Fibroblast of skin of right biceps (primary cell): ENCODE results near the gene ZNF691.
"Not testable (repeated sequence)": the region's sequence is repeated elsewhere in the genome, so short reads cannot be mapped to it uniquely, and the experiment has no call there.

ENCODE experiments used
- DNase-seq: peaks from one replicate; pipeline ENCODE4 v3.0.0-alpha.2; 2013

ZNF691 gene, protein sequence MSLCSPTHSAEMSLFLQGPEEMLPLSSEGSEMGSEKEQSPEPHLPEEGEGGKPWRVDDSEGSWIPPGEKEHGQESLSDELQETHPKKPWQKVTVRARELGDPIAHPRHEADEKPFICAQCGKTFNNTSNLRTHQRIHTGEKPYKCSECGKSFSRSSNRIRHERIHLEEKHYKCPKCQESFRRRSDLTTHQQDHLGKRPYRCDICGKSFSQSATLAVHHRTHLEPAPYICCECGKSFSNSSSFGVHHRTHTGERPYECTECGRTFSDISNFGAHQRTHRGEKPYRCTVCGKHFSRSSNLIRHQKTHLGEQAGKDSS

DNA sequence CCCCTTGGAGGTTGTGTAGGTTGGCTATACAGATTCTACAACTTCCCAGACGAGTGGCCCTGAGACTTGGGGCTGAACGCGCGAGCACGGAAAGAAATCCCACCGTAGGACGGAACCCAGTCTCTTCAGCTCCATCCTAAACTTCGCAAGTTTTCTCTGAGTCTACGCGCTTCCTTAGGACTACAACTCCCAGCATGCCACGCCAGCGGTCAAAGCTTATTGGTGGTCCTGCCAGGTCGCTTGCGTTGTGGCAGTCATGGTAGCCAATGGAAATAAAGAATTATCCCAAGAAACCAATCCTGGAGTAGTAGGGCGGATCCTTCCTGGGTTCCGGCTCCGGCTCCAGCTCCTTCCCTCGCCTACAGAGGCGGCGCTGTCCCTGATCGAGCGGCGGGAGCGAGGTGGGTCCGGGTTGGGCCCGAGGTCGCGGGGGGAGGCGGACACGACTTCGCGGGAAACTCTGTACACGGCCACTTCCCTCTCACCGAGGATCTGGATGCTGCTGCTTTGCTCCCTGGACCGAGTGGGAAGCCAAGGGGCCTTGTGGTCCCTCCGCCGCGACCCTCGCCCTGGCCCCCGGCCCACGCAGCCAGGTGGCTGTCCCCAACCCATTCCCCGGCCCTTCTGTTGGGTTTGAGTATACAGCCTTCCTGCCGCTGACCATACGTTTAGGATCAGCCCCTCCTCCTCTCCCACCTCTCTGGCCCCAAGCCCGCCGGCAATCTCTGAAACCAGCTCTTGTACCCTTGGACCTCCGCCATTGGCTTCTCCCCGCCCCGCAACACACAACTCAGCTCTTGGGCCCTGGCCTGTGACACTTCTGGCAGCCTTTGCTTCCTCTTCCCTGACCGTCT lies at the start of gene ZNF691:
TSS of gene ZNF691 (plus strand) at position 357 of the 854 bp plus-strand sequence. CDS start 3,046 bp downstream, outside the sequence.
- peak; percentile 97 for DNase-seq

DNA sequence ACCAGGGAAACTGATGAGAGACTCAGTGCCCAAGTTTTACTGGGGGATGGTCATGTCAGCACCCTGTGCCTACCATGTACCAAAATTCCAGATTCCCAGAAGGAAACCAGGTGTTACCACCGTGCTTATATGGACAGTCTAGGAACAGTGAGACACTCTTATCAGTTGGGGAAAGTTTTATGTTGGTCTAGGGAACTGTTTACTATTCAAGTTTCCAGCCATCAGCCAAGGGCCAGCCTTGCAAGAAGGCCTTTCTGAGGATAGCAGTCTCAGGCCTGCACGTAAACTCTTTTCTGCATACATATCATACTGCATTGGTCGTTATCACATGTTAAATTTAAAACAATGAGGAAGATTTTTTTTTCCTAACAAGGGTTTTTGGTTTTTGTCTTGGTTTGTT lies 49.0 kb upstream of the ZNF691 start:
- DNase-seq = no peak

DNA sequence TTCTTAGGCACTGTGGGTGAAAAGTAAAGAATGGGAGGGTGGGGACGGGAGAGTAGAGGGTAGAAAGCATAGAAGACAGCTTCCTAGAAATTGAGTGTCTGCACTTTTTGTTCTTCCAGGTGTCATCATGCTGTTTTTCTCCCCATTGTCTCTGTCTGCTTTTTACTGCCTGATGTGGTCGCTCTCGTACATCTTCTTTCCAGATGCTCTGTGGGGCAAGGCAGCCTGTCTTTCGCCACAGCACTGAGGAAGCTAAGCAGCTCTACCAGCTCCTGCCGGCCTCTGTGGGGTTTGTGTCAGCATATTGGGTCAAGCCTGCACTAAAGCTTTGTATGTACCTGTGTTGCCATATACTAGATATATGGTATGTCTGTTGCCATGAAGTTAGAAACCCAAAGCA lies 48.4 kb upstream of the ZNF691 start:
- DNase-seq = no peak

DNA sequence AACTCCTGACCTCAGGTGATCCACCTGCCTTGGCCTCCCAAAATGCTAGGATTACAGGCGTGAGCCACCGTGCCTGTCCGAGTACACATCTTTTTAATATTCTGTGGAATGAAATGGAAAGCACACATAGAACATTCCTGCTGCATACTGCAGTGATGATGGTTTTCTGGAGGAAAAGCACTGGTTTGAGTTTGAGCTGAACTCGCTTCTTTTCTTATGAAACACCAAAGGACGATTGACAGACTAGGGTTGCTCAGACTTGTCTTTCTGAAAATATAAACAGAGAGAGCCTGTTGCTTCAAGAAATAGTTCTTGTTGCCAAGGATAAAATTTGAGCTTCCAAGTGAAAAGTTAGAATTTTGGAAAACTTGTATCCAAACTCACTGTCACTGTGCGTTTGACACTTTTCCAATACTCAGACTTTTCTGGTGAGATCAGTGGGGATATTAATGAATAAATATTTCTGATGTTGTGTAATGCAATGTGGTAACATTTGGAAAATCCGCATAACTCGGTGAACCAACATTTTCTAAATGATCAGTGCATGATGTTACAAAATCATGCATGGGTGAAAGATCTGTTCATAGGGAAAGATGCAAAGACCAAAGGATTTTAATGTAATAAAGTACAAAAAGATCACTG lies 44.5 kb upstream of the ZNF691 start:
- peak; percentile 61 for DNase-seq

DNA sequence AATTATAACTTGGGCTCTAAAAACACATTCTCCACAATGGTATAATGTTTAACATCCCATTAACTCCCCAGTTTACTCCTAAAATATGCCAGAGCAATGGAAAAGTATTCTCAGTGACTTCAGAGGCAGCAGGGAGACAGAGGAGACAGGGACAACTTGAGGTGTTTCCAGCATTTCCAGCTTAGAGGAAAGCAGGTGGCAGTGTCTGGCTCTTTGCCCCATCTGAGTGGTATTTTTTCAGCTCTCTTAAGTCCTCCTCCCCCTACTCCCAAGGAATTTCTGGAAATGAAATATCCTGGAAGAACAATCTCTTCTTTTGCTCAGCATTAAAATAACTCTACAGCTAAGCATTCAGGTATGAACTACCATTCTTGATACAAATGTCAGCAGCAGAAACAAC lies 40.2 kb upstream of the ZNF691 start:
- no peak for DNase-seq

DNA sequence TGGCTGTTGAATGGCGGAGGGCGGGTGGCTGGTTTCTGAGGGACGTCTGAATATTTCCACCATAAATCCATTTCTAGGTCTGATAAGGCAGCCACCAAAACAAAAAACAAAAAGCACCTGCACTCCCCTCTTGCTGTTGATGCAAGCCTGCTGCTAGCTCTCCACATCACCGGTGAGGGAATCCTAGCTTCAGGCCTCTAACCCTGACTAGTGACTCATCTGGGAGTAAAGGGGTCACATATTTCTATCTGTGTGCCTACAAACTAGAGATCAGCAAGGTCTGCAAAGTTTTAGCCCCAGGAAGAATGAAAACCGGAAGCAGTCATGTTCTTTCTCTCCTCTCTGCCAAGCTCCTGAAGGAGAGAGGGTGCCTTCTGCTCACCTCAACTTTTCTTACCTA lies 39.8 kb upstream of the ZNF691 start:
- DNase-seq = no peak

DNA sequence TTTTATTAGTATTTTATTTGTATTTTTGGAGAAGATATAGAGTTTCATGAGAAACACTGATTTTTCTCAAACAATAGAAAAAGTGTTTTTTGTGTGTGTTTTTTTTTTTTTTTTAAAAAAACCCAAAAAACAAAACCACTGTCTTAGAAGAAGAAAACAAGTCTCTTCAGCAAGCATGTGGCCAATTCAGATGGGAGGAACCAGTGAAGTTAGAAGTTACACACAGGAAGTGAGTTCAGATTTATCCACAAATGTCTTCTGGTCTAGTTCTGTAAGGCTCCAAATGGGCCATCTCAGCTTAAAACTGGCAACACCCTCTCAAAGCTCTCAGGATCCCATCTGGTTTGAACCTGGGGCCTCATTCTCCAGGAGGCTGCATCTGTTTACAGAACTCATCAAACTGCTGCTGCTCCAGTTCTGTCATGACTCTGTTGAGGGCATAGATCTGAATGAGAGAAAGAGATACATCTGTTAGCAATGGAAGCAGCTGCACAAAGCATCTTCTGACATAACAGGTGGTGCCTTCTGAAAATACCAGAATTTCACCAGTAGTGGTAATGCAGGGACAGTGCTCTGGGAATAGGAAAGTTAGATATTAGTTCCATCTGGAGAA lies 39.3 kb upstream of the ZNF691 start:
- no peak for DNase-seq

DNA sequence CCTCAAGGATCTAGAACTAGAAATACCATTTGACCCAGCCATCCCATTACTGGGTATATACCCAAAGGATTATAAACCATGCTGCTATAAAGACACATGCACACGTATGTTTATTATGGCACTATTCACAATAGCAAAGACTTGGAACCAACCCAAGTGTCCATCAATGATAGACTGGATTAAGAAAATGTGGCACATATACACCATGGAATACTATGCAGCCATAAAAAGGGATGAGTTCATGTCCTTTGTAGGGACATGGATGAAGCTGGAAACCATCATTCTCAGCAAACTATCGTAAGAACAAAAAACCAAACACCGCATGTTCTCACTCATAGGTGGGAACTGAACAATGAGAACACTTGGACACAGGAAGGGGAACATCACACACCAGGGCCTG lies 31.6 kb upstream of the ZNF691 start:
- not testable (repeated sequence) for DNase-seq

DNA sequence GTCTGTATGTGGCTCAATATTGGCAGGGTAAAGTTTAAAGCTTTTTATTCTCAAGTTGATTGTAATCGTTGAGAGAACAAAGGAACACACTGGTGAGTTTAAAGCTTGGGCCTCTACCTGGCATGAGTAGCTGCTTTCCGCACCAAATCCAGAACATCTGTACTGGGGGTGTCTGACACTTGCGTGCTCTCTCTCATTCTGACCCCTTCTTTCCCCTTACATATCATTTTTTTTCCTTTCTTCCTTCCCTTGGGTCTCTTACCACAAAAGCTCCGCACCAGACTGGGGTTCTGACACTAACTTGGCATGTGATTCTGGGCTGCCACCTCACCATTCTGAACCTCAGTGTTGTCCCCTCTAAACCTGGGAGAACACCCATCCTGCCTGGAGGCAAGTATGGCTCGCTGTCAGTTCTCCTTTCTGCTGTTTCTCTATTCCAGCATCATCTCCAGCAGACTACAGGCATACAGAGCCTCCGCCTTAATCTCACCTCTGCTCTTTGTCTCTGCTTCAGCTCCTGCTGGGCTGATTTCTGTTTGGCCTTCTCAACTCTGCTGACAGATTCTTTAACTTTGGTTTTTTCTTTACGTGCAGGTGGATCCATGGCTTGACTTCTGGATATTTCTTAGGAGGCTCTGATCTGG lies 30.4 kb upstream of the ZNF691 start:
- DNase-seq = peak; percentile 2

DNA sequence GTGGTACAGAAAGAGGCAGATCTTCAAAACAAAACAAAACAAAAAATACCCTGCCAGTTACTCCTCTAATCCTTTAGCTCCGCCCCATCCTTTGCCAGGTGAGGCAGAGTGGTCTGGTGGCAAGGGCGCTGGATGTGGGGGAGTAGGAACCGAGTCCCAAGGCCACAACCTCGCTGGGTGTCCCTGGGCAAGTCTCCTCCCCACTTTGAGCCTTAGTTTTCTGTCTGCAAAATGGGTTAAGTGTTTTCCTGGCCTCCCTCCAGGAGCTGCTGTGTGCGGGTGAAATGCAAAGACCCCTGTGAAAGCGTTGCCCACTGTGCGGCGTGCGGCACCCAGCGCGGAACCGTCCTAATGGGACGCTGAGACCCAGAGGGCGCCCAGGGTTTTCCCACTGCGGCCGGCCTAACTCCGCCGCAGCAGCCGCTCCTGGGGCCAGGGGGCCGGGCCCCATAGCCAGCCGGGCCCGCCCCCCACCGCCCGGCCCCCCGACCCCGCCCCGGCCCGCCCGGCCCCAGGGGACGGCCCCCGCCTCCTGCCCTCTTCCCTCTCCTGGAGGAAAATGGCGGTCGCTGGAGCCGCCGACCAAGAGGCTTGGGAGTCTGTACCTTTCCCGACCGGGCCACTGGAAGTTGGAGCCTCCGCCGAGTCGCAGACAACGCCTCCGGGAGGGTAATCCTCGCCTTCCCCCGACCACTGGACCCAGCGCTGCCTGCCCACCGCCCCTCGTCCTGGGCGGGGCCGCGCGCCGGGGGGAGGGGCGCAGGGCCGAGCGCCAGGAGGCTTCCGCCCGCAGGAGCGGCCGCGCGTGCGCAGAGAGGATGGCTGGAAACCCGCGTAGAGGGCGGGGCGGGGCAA lies 29.6 kb upstream of the ZNF691 start, which contains the start of the genes ERMAP and SVBP:
TSS of gene ERMAP (plus strand) at position 538 of the 855 bp plus-strand sequence. CDS start 13,327 bp downstream, outside the sequence.
TSS of gene SVBP (minus strand) at position 813 of the 855 bp plus-strand sequence. CDS start 853 bp downstream, outside the sequence.
- peak; percentile 87 for DNase-seq

DNA sequence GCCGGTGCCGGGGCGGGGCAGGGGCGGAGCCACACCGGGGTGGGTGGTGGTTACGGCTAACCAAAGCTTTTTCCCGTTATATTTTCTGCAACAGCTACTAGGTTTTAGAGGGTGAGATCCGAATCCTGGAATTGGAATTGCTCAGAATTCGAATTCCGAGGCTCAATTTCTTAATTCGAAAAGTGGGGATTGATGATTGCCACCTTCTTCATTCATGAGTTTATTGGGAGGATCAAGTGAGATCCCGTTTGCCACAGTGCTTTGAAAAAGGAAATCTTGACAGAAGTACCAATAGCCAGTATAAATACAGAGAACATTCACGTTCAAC lies 29.0 kb upstream of the ZNF691 start:
- DNase-seq = no peak

DNA sequence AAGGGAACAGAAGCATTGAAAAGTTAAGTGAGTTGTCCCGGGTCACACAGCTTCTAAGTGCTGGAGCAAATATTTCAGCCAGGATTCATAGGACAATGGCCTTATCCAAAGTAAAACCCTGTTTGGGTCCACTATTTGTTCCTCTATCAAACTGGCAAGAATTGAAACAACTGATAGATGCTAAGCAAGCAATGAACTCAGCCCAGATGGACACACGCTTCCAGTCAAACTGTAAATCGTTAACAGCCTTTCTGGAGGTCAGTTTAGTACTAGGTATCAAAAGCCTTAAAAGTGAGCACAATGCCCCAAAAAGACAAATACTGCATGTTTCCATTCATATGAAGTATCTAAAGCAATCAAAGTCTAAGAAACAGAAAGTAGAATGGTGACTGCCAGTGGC lies 28.4 kb upstream of the ZNF691 start:
- no peak for DNase-seq

DNA sequence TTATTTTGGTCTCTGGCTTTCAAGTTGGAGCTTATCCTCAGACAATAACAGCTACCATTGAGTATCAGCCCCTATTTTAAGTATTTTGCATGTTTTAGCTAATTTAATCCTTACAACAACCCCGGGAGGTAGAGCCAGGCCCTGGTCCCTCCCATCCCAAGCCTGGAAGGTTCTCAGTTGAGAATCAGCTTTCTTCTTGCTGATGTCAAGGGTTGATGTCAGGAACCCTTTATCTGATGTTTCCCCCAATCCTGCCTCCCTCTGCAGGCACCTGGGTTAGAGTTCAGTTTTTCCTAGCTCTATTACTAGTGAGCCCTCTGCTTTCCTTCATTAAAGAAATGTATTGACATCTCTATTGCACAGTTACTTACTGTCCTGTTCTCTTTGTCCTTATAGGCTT lies 25.6 kb upstream of the ZNF691 start:
- no peak for DNase-seq

DNA sequence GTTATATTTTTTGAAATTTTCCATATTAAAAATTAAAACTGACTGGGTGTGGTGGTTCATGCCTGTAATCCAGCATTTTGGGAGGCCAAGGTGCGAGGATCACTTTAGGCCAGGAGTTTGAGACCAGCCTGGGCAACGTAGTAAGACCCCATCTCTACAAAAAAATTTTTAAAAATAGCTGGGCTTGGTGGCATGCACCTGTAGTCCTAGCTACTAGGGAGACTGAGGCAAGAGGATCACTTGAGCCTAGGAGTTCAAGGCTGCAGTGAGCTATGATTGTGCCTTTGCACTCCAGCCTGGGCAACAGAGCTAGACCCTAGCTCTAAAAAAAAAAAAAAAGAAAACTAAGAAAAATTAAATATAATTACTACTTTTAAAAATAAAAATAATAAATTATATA lies 24.7 kb upstream of the ZNF691 start:
- DNase-seq = no peak

DNA sequence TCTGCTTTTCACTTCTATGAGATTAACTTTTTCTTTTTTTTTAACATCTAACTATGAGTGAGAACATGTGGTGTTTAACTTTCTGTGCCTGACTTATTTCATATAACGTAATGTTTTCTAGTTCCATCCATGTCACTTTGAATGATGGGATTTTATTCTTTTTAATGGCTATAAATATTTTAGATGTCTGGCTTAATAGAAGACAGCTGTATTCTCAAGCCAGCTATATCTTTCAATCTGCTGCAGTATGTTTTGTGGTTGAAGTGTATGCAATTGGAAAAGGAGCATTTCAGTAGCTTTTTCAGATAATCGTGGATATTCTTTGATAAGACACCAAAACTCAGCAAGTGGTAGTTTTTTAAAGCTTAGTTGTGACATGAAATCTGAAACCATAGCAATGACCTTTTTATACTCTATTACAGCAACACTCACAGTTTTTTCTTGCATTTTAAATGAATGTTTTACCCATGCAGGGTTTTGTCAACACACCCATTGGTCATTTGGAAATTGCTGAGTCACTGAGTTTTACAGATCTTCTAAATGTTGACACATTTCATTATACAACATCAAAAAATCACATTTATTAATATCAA lies 23.5 kb upstream of the ZNF691 start:
- DNase-seq = peak; percentile 72

DNA sequence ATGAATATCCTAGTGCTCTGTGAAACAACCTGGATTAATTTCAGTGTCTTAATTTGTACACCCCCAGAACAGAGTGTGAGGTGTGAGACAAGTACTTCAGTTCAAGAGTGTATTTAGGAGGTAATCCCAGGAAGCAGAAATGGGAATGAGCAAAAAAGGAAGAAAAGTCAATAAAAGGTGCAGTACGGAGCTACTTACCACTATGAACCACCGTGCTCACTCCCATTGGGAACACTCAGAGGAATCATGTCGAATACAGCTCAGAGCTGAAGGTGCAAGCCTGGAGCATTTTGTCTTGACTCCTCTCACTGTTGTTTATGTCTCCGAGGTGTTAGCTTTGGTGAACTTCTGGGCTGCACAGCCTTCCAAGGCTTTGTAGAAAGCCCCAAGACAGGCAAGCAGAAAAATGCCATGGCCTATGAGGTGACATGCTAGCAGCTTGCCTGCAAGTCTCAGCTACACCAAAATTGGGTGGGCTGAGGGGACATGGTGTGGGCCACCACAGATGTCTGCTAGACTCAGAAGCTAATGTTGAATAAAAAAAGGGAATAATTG lies 21.9 kb upstream of the ZNF691 start:
- DNase-seq = no peak

DNA sequence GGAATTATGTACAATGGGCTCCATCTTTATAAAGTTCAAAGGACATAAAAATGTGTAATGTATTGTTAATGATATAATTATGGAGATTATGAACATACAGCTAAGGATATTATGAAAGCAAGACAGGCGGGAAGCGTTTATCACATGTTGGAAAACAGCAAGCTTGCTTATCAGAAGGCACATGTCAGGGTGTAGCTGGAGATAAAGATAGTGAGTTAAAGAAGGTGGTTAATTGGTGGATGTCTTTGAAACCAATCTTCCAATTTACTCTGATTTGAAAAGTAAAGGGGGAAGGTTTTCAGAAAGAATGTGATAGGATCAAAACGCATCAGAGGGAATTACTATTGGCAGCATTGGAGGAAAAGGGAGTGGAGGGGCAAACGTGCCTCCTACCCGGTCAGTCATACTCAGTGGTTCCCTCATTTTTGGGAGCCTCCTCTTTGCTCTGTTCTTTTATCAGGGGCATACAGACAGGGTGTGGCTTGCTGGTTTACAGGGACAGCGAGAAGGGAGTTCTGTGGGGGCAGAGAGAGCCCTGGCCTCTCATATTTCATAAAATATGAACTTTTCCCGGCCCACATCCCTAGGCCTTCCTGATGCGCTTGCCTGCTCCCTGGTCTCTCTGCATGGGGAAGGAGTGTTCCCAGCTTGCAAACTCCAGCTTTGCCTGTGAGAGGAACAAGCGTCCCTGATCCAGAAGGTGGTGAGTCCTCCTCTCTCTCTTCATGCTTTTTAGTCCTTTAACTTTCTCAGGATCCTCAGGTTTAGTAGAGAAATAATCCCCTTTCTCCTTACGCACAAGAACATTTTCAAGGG lies 21.2 kb upstream of the ZNF691 start:
- no peak for DNase-seq

DNA sequence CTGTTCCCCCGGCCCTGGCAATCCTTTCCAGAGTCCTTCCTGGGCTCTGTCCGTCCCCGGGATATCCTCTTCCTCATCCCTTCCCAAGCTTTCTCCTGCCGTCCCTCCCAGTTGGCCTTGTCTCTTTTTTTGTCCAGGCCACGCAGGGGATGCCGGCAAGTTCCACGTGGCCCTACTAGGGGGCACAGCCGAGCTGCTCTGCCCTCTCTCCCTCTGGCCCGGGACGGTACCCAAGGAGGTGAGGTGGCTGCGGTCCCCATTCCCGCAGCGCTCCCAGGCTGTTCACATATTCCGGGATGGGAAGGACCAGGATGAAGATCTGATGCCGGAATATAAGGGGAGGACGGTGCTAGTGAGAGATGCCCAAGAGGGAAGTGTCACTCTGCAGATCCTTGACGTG lies 15.8 kb upstream of the ZNF691 start:
- DNase-seq = no peak

DNA sequence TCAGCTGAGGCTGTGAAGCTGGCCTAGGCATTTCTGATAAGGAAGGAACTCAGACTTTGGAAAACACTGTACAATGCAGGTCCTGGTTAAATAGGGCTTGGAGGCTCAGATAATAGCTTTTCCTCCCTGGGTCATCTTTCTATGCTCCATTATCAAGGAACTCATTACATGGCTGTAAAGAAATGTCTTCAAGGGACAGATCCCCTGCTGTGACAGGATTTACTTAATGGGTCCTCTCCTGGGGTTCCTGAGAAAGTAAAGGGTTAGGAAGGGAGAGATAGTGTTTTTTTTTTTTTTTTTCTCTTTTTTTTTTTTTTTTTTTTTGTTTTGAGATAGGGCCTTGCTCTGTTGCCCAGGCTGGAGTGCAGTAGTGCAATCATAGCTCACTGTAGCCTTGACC lies 15.1 kb upstream of the ZNF691 start:
- DNase-seq = no peak

DNA sequence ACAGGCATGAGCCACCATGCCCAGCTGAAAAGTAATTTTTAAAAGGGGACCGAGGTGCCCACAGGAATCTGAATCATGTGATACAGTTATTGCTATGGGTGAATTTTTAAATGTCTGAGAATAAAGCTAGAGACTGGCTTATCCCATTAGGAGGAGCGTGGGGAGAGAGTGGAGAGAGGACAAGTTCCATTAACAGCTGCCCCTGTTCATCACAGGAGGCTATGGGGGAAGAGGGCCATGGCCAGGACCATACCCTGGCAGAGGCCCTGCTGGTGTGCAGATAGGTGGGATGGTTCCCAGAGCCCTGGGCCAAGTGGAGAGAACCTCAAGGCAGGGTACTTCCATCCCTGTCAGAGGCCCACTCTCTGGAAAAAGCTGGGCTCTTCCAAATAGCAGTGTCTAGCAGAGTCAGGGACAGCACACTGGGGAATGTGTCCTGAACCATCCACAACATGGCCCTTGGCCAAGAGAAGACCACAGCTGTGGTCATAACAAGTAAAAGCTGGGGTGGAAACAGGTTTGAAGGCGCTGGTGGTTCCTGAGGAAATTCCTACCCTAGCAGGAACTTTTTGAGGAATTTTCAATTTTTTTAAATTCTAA lies 13.7 kb upstream of the ZNF691 start:
- no peak for DNase-seq
